DMS 273 (cell line): ENCODE measurements around the gene CBLN3.
"Not testable (repeated sequence)": the region's sequence is repeated elsewhere in the genome, so short reads cannot be mapped to it uniquely, and the experiment has no call there.

ENCODE experiments used
- DNase-seq: peaks from one replicate; lab custom pipeline; 2025; ENCODE audit not compliant: unreplicated experiment; lab: John Stamatoyannopoulos, UW

Gene CBLN3

GRCh38 chr14:24406416-24406815, 23.1 kb downstream of the CBLN3 start:
- DNase-seq: no peak

- DNase-seq: no peak
Observed at GRCh38 chr14:24404814-24405213, 24.7 kb downstream of the CBLN3 start.

GRCh38 chr14:24403294-24403998, 26.0 kb downstream of the CBLN3 start:
- no peak for DNase-seq

GRCh38 chr14:24401810-24402702, 27.4 kb downstream of the CBLN3 start:
- DNase-seq: no peak

- no peak for DNase-seq
Observed at GRCh38 chr14:24399999-24400718, 29.3 kb downstream of the CBLN3 start.

GRCh38 chr14:24399447-24399822, 30.0 kb downstream of the CBLN3 start:
- DNase-seq: no peak

- peak; percentile 61 for DNase-seq
Observed at GRCh38 chr14:24398653-24399446, 30.6 kb downstream of the CBLN3 start, which contains the start of gene NYNRIN. TSS of gene NYNRIN (plus strand) at chr14:24399003. CDS start at chr14:24399247, 244 bp downstream.

- DNase-seq: peak; percentile 36
Observed at GRCh38 chr14:24398293-24398652, 31.2 kb downstream of the CBLN3 start.

- no peak for DNase-seq
Observed at GRCh38 chr14:24397639-24398292, 31.7 kb downstream of the CBLN3 start.

- DNase-seq: no peak
Observed at GRCh38 chr14:24395609-24396582, 33.6 kb downstream of the CBLN3 start.

- DNase-seq: peak; percentile 51
Observed at GRCh38 chr14:24394275-24394674, 35.2 kb downstream of the CBLN3 start.

- DNase-seq: peak; percentile 30
Observed at GRCh38 chr14:24392325-24393091, 37.0 kb downstream of the CBLN3 start.

GRCh38 chr14:24390701-24391468, 38.6 kb downstream of the CBLN3 start:
- DNase-seq: no peak

- no peak for DNase-seq
Observed at GRCh38 chr14:24389226-24389848, 40.1 kb downstream of the CBLN3 start.

GRCh38 chr14:24388474-24389179, 40.8 kb downstream of the CBLN3 start:
- no peak for DNase-seq

GRCh38 chr14:24387579-24387978, 41.9 kb downstream of the CBLN3 start:
- not testable (repeated sequence) for DNase-seq

- DNase-seq: no peak
Observed at GRCh38 chr14:24387009-24387345, 42.5 kb downstream of the CBLN3 start.
